OCI-LY7 (cell line): ENCODE results near the gene FOXN3. TPM values are rescaled to one million over a fixed set of nuclear protein-coding genes. Genes with fewer than 3 reads are reported as not detected.

Source experiments
- BruUV-seq: library from RNA; stranded (reverse); fragments of 400-500 nt; replicated peaks from 2 replicates; lab custom pipeline; 2021; lab: Mats Ljungman, UMichigan
- CTCF ChIA-PET: fragments of 300-600 bp; sonication (Branson Sonifier 250); formaldehyde crosslinking; loops from one replicate; lab custom pipeline; 2022; ENCODE audit warnings: antibody characterized with exemption; ENCODE audit not compliant: unreplicated experiment; lab: Charles Lee
- POLR2A ChIA-PET: fragments of 300-600 bp; sonication (Branson Sonifier 250); formaldehyde crosslinking; loops from one replicate; lab custom pipeline; 2022; ENCODE audit warnings: antibody characterized with exemption; lab: Charles Lee
- DNase-seq: peaks from one replicate; pipeline ENCODE4 v3.0.0-alpha.2; 2015; ENCODE audit warnings: low spot score
- H2AFZ ChIP-seq: fragments of 200-600 bp; sonication (generic), shearing (Covaris generic); 2 replicates; pipeline ENCODE4 v1.6.1; 2014; ENCODE audit warnings: mild to moderate bottlenecking, antibody characterized with exemption, low read length, moderate library complexity
- H3K27ac ChIP-seq: fragments of 200-600 bp; sonication (generic); 2 replicates; pipeline ENCODE4 v1.5.1; 2014; ENCODE audit warnings: mixed run types, low read depth, mild to moderate bottlenecking, moderate library complexity, low read length, inconsistent platforms; ENCODE audit not compliant: poor library complexity, severe bottlenecking
- H3K36me3 ChIP-seq: fragments of 200-600 bp; sonication (generic); 2 replicates; pipeline ENCODE4 v1.6.1; 2014; ENCODE audit warnings: mild to moderate bottlenecking, antibody characterized with exemption, low read length, moderate library complexity, mixed read lengths; ENCODE audit not compliant: insufficient read depth
- H3K4me1 ChIP-seq: fragments of 200-600 bp; sonication (generic); 2 replicates; pipeline ENCODE4 v1.5.1; 2014; ENCODE audit warnings: mild to moderate bottlenecking, low read length; ENCODE audit not compliant: insufficient read depth, poor library complexity, severe bottlenecking
- H3K4me2 ChIP-seq: fragments of 200-600 bp; sonication (generic); 2 replicates; pipeline ENCODE4 v1.6.1; 2014; ENCODE audit warnings: mild to moderate bottlenecking, low read length
- H3K4me3 ChIP-seq: fragments of 200-600 bp; sonication (generic); 2 replicates; pipeline ENCODE4 v1.5.1; 2014; ENCODE audit warnings: mild to moderate bottlenecking, low read depth, low read length; ENCODE audit not compliant: poor library complexity, severe bottlenecking
- H3K79me2 ChIP-seq: fragments of 200-600 bp; sonication (generic); 2 replicates; pipeline ENCODE4 v1.6.1; 2016; ENCODE audit warnings: low read depth, mild to moderate bottlenecking, low read length, moderate library complexity, mixed read lengths; ENCODE audit not compliant: insufficient read depth
- H3K9me2 ChIP-seq: fragments of 200-600 bp; sonication (generic); 2 replicates; pipeline ENCODE4 v1.6.1; 2016; ENCODE audit warnings: mild to moderate bottlenecking, low read length, mixed read lengths; ENCODE audit not compliant: insufficient read depth
- H3K9me3 ChIP-seq: fragments of 200-600 bp; sonication (generic); 2 replicates; pipeline ENCODE4 v1.6.1; 2014; ENCODE audit warnings: mild to moderate bottlenecking, mixed run types, low read length, mixed read lengths
- H4K20me1 ChIP-seq: fragments of 200-600 bp; sonication (generic); 2 replicates; pipeline ENCODE4 v1.6.1; 2014; ENCODE audit warnings: mild to moderate bottlenecking, antibody characterized with exemption, low read length, moderate library complexity, mixed read lengths; ENCODE audit not compliant: insufficient read depth
- CTCF ChIP-seq: fragments of 200-600 bp; sonication (generic); conservative IDR thresholded peaks from 2 replicates; pipeline ENCODE4 v1.5.1; 2014; ENCODE audit warnings: mild to moderate bottlenecking, antibody characterized with exemption, low read length, moderate library complexity, mixed read lengths
- EZH2phosphoT487 ChIP-seq: fragments of 200-600 bp; sonication (generic); IDR thresholded peaks from 2 replicates; pipeline ENCODE4 v1.6.1; 2018; ENCODE audit warnings: low read depth, borderline replicate concordance, mild to moderate bottlenecking, mixed run types, antibody characterized with exemption, low read length, moderate library complexity, mixed read lengths
- intact Hi-C: fragments of 100-400 bp; cut with micrococcal nuclease; formaldehyde crosslinking; loops from one replicate; pipeline ENCODE4 v1.10.0; 2022; ENCODE audit not compliant: unreplicated experiment
- total RNA-seq, 2 experiments: library from RNA; depleted of rRNA in 1 of 2; stranded (reverse); fragments of >200 nt in 1 of 2; shearing (Covaris generic) in 1 of 2; gene quantifications; 2 replicates each; pipeline ENCODE4 v1.2.3, GENCODE V29; 2014 to 2022

FOXN3 gene
- total RNA-seq, 2 experiments from 2014 or later: 77.7 to 102 TPM

- H3K4me1 ChIP-seq: no peaks in the 10 kb centered on the region
- H2AFZ ChIP-seq: no peak overlapping the region
- no peaks in the 10 kb centered on the region for H3K9me3 ChIP-seq
- POLR2A ChIA-PET: interaction anchor here (0.6 kb wide), 1 partner anchor 574 kb away, joined by 5 read pairs; no protein-coding TSS in a partner anchor
- intact Hi-C loops: no loop called here
- no peak overlapping the region for H3K4me2 ChIP-seq
- TF ChIP-seq EZH2phosphoT487 (no peak), CTCF (no peak)
- no peaks in the 10 kb centered on the region for H3K36me3 ChIP-seq
- no peaks in the 10 kb centered on the region for H3K79me2 ChIP-seq
- H3K27ac ChIP-seq: no peak overlapping the region
- CTCF ChIA-PET: no interaction called here
- H4K20me1 ChIP-seq: no peaks in the 10 kb centered on the region
- H3K4me3 ChIP-seq: no peak overlapping the region
- no TSS peak for BruUV-seq
- no peaks in the 10 kb centered on the region for H3K9me2 ChIP-seq
- no peak for DNase-seq
These were observed 274.7 kb downstream of the FOXN3 start for GRCh38 chr14:89142366-89142765.

GRCh38 chr14:89141862-89142261, 275.2 kb downstream of the FOXN3 start:
- TF ChIP-seq EZH2phosphoT487 (no peak), CTCF (no peak)
- Histone ChIP-seq H3K9me2 (no peaks in the 10 kb centered on the region), H3K4me3 (no peak overlapping the region), H3K9me3 (peaks cover under 1% of the 10 kb centered on the region; the same call in 1 of the 2 replicates), H2AFZ (no peak overlapping the region), H3K27ac (no peak overlapping the region), H4K20me1 (no peaks in the 10 kb centered on the region), H3K79me2 (no peaks in the 10 kb centered on the region), H3K36me3 (no peaks in the 10 kb centered on the region), H3K4me2 (no peak overlapping the region), H3K4me1 (no peaks in the 10 kb centered on the region)
- BruUV-seq: no TSS peak
- intact Hi-C loops: no loop called here
- POLR2A ChIA-PET: no interaction called here
- DNase-seq: no peak
- CTCF ChIA-PET: no interaction called here

GRCh38 chr14:89140326-89140725, 276.7 kb downstream of the FOXN3 start:
- Histone ChIP-seq H4K20me1 (no peaks in the 10 kb centered on the region), H3K4me3 (no peak overlapping the region), H2AFZ (no peak overlapping the region), H3K4me1 (no peaks in the 10 kb centered on the region), H3K9me3 (peaks cover 10% of the 10 kb centered on the region; the same call in 1 of the 2 replicates), H3K4me2 (no peak overlapping the region), H3K9me2 (no peaks in the 10 kb centered on the region), H3K27ac (no peak overlapping the region), H3K79me2 (no peaks in the 10 kb centered on the region), H3K36me3 (no peaks in the 10 kb centered on the region)
- TF ChIP-seq EZH2phosphoT487: no peak
- no peak for TF ChIP-seq CTCF
- no peak for DNase-seq
- intact Hi-C loops: no loop called here
- POLR2A ChIA-PET: interaction anchor here (0.6 to 1.1 kb wide), 3 partner anchors 14 to 1517 kb away, joined by 3 read pairs; no protein-coding TSS in a partner anchor
- no TSS peak for BruUV-seq
- CTCF ChIA-PET: interaction anchor here (0.6 kb wide), 1 partner anchor 25 kb away, joined by 3 read pairs; no protein-coding TSS in a partner anchor
